ENCODE results near the gene WNT7B.

The WNT7B gene

DNA sequence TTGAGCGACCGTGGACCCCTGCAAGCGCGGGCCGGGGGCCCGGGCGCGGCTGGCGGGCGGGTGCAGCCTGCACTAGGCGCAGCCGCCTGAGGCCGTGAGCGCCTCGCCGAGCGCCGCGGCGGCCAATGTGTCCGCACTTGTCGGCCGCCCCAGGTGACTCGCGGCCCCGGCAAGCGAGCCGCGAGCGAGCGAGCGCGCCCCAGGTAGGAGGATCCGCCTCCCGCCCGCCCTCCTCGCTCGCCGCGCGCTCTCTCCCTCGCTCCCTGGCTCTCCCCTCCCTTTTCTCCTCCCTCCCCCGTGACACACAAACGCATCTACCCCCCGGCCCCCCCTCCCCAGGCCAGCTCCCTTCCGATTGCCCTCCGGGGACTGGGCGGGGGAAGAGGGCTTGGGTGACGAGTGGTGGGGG, at the start of gene WNT7B:
TSS of gene WNT7B (minus strand) at position 160 of the 409 bp plus-strand sequence. CDS start 408 bp downstream, outside the sequence.
- peak; percentile 67 for DNase-seq

DNA sequence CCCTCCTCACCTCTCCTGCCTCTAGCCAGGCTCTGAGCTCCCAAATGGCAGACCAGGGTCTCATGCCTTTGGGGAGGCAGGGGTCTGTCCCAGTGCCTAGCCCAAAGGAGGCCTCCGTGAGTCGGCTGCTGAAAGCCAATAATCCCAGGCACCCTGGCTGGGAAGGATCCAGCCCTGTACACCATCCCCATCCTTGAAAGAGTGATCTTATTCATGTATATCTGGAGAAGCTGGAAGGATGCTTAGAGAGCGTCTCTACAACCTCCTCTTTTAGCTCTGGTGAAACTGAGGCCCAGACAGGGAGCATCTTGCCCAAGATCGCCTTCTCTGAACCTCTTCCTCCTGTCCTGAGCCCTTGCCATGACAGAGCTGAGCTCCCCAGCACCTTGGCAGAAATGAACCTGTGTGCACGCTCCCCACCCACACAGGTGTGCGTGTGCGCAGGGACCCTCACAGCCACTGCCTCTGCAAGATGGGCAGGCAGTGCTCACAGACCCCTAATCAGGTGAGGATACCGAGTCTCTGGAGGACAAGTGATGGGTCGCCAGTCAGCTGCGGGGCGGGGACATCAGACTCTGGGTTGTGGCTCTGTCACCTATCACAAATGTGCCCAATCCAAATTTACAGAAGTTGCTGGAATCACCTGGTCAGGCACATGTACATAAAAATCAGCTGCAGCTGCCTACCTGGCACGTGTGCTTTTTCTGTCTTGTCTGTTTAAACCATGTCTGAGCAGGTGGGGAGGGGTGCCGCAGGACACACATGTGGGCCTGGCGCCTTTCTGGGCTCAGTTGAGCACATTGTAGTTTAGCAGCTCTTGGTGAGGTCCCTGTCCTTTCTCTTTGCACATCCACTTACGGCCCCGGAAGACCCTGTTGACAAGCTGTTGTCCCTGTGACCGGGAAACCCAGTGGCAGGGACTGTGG, 49.3 kb upstream of the WNT7B start:
- DNase-seq, result no peak

DNA sequence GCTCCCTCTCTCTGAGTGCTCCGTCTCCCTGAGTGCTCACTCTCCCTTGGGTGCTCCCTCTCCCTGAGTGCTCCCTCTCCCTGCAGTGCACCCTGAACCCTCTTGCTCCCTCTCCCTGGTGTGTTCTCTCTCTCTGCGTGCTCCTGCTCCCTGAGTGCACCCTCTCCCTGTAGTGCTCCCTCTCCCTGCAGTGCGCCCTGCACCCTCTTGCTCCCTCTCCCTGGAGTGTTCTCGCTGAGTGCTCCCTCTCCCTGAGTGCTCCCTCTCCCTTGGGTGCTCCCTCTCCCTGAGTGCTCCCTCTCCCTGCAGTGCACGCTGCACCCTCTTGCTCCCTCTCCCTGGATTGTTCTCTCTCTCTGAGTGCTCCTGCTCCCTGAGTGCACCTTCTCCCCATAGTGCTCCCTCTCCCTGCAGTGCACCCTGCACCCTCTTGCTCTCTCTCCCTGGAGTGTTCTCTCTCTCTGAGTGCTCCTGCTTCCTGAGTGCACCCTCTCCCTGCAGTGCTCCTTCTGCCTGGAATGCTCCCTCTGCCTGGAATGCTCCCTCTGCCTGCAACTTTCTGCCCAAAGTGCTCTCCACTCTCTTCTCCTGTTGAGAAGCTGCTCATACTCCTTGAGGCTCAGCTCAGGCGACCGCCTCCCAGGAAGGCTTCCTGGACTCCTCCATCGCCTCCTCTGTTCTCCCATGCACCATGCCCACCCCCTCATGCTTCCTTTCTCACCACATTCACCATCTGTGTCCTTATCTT, 48.4 kb upstream of the WNT7B start:
- DNase-seq, result no peak

DNA sequence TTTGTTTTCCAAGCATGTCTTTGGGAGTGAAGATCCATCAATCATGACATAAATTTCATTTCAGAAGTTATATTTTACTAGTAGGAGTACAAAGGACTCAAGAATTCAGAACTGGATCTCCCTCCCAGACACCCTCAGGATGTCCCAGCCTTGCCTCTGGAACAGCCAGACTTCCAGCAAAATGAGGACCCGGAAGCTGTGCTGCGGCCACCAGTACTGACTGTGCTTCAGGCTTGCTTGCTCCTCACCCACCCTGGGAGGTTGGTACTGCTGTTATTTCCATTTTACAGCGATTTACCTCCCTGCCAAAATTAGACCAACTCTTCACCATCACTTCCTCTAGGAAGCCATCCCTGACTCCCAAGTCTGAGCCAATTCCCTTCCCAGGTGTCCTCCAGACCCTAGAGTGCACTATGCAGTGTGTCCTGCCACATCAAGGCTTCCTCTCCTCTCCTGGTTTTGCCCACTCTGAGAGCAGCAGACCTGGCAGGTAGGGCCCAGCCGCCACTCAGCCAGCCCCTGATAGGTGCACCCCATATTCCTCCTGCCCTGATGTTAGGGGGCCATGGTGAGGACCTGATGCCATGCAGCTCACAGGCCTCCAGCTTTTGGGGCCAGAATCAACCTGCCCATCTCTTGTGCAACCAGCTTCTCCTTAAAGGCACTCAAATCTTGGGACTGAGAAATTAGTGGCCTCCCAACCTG, 47.3 kb upstream of the WNT7B start:
- DNase-seq, result no peak

DNA sequence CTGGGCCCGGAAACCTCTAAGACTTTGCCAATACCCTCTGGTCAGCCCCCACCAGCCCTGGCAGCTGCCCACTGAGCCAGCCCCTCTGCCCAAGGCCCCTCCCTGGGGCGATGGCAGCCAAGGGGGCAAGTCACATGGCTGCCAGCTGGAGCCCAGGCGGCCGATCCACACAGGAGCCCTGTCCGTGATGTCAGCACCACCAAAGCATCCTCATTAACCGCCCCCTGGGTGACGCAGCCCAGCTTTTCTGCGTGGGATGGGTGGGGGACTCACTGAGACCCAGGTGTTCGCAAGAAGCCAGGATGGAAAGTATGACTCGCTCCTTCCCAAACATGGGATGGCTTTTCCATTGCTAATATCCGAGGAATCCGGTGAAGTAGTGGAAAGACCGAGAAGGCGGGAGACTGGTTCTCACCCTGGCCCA, 46.6 kb upstream of the WNT7B start:
- DNase-seq, result no peak

DNA sequence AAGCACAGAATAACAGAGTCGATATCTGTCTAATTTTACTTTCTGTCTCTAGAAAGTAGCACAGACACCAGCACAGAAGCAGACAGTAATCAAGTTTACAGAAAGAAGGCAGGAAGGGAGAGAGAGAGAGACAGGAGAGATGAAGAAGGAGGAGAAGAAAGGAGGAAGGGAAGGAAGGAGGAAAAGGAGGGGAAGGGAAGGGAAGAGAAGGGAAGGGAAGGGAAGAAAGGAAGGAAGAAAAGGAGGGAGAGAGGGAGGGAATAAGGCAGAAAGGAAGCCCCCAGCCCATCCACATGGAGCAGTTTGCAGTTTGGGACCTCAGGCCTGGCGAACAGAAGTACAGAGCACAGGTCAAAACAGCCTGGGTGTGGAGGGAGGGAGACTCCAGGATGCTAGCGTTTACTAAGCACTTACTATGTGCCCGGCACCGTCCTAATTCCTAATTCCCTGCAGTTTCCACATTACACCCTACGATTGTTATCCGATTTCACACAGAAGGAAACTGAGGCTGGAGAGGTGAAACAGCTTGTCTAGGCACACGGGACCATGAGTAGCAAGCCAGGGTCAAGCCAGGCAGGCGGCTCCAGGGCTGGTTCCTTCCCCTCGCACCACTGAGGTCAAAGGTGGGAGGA, 46.0 kb upstream of the WNT7B start:
- DNase-seq, result no peak

DNA sequence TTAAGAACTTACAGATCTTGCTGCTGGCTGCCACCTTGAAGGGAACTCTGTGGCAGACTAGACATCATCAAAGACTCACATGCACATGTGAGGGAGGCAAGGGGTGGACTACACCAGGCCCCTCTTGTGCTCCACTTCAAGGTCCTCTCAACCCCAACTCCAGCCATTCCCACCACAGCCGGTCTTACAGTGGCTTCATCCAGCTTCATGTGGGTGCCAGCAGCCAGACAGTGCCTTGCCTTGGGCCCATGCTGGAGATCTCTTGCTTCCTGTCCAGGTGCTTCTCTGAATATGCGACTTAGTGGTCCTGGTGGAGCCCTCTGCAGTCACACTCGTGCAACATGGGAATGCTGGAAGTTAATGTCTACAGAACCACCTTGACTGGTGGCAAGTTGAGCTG, 44.6 kb upstream of the WNT7B start:
- DNase-seq, result no peak

DNA sequence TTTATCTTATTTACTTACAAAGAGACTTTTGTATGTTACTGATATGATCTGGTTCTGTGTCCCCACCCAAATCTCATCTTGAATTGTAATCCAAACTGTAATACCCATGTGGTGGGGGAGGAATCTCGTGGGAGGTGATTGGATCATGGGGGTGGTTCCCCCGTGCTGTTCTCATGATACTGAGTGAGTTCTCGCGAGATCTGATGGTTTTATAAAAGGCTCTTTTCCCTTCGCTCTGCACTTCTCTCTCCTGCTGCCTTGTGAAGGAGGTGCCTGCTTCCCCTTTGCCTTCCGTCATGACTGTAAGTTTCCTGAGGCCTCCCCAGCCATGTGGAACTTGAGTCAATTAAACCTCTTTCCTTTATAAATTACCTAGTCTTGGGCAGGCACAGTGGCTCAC, 42.4 kb upstream of the WNT7B start:
- no peak for DNase-seq

DNA sequence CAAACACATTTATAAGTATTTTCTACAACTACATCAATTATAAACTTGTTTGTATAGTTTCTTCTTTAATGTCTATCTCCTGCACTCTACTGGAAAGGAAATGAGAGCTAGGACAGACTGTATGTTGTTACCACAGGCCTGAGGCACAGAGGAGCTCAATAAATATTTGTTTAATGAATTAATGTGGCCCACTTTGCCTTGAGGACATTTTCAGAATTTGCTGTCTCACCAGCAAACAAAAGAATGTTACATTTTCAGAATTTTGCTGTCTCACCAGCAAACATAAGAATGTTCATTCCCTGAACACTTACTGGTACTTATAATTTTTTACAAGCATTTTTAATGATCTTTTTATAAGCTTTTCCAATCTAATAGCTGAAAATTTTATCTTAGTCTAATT, 41.9 kb upstream of the WNT7B start:
- no peak for DNase-seq

DNA sequence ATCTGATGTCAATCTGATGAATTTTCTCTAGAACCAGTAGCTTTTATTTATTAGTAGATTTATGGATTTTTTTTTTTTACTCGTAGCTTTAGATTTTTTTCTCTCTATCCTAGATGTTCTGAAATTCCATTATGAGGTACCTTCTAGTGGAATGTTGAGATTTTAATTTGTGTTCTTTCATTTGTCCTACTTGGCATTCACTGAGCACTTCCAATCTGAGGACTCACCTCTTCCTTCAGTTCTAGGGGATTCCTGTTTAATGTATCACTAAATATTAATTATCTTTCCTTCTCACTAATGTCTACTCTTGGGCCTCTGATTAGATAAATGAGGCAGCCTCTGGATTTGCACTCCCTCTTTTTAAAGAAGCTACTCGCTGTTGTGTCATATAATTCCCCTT, 40.2 kb upstream of the WNT7B start:
- no peak for DNase-seq

DNA sequence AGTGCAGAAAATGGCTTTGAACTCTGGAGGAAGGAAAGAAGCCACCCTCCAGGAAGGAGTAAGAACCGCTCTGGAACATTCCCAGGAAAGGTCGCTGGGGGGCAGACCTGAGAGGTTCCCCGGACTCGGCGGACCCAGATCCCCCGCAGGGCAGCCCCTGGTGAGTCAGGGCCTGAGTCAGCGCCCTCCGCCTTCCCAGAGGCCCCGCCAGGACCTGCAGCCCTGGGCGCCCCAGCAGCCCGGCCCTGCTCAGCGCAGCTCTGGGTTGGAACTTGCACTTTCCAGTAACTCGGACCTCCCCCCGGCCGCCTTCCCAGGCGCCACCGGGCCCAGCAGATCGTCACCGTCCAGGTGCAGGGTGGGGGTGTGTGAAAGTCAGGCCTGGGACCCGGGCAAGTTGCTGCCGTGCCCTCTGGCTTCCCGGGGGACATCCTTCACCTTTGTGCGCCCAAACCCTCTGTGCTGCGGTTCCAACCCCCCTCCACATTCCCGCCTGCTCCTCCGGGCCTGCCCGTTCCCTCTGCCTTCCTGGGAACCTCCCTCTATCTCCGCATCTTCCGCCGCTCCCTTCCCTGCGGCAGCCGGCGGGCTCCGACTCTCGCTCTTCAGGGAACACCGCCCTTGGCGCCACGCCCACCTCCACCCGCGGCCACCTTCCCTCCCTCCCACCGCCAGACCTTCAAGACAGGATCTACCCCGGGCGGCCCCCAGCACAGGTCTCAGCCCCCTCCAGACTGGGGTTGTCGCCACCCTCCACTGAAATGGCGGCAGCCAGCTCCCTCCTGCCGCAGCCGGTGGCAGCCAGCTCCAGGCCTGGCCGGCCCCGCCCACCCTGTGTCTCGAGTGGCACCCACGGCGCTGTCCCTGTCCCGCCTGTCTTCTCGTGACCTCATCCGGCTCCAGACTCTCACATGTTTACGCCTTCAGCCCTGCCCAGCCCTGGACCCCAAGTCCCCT, 36.8 kb upstream of the WNT7B start:
- peak; percentile 74 for DNase-seq

DNA sequence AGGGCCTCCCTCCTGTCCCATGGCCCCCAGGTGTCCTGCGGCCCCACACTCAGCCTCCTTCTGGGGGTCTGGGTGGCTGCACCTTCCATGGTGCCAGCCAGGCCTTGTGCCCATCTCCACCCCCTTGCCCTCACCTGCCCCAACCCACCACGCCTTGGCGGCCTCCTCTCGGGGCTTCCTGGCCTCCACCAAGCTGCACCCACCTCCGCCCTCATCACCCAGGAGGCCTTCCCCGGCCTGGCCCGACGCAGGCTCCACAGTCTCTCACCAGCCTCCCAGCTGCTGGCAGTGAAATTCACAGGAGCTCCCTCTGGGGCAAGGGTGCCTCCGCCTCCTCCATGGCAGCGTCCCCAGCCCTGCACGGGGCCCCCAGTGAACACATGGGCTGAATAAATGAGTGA, 35.9 kb upstream of the WNT7B start:
- no peak for DNase-seq

DNA sequence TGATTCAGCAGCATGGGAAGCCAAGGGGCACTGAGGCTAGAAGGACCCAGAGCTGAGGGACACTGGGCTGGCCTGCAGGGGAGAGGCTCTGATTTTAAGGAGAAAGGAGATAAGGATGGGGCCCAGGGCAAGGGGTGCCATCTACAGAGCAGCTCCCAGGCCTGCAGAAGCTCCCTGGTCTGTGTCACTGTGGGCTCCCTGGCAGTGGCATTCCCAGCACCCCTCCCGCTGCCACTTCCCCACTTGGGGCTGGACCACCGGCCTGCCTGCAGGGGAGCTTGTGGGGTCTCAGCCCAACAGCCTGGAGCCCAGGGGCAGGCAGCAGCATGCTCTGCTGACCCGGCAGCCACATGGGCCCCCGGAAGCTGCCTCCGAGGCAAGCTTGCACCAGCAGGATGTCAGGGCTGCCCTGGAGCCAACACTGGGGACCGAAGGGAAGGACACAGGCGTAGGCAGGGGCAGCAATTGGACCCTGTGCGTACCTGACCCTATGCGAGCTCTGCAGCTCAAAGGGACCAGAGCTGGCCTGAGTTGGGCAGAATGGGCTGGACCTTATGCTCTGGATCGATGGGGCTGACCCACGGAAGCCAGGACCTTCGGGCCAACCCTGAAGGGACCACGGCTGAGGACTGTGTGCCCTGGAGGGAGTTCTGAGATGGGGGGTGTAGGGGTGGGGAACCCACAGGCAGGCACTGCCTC, 35.4 kb upstream of the WNT7B start:
- no peak for DNase-seq

DNA sequence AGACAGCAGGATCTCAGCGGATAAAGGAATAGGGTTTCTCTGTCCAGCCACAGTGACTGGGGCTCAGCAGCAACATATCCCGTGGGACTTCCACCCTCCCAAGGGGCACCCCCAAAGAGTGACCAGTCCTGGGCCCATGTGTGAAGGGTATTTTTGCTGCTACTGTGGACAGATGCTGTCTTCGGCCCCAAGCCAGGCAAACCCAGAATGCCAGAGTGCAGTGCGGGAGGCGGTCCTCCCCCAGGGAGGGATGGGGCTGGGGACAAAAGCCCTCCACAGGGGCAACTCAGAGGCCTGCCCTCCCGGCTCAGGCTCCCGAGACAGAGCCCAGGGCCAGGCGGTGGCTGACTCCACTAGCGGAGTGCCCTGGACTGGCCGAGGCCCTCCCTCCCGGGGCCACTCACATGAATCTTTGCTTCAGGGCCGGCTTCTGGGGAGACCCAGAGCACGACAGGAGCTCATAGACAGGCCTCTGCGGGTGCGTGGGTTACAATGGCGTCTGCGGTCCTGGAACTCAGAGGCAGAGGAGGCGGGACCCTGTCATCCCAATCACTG, 34.7 kb upstream of the WNT7B start:
- DNase-seq, result no peak

DNA sequence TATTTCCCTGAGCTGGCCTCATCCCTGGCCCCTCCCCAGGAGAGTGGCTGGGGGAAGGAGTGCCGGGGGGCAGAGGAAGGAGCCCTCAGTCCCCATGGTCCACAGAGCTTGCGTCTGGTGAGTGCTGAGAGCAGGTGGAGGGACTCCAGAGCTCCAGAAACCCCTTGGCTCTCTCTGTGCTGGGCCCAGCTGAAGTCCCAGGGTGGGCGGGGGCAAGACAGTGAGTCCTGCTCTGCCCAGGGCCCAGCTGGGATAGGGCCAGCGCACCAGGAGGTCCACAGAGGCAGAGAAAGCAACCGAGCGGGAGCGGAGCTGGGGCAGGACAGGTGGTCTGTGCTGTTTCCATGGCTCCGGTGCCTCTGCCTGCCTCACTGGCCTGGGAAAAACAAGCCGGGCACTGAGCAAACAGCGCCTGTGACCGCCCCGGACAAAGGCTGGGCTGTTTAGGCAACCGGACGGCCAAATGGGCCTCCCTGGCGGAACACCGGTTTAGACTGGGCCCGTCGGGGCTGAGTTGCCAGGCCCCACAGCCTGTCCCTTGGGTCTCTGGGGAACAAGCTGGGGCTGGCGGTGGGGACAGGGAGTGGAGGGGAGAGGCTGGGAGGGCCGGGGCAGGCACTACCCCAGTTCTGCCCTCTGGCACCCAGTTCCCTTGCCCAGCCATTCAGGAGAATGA, 34.1 kb upstream of the WNT7B start:
- DNase-seq, result no peak

DNA sequence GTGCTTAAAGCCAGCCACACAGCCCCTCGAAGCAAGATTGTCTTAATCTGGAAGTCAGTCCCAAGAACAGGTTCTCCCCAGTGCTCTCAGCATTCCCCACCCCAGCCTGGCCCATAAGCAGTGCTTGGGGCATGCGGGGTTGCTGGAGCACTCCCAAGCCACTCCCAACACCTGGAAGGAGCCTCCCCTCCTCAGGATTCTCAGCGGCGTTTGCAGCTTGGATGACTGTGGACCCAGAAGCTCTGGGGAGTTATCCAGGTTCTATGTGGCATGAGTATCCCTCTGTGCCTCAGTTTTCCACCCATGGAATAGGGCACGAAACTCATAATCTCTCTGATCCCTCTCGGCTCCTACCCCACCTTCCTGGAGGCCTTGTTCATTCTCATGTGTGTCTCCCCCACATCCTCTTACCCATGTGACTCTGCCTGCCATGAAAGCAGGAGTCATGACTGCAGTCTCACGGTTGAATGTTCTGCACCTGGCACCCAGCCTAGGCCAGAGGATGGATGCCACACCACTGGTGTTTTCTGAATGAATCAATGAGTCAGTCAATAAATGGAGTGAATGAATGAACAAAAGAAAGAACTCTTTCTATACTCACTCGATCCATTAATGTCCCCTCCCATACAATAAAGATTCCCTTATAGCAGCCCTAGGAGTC, 33.4 kb upstream of the WNT7B start:
- DNase-seq, result no peak

DNA sequence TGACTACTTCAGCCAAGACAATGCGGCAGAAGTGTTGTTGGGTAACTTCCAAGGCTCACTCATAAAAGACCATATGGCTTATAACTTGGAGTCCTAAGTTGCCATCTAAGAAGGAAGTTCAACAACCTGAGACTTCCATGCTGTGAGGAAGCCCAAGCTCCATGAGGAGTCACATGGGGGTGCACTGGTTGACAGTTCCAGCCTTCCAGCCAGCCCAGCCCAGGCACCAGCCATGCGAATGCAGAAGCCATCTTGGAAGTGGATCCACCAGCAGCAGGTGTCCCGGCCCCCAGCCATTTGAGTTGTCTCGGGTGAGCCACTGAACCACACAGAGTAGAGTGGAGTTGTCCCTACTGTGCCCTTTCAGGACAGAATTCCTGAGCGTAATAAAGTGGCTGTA, 32.8 kb upstream of the WNT7B start:
- DNase-seq, result no peak

DNA sequence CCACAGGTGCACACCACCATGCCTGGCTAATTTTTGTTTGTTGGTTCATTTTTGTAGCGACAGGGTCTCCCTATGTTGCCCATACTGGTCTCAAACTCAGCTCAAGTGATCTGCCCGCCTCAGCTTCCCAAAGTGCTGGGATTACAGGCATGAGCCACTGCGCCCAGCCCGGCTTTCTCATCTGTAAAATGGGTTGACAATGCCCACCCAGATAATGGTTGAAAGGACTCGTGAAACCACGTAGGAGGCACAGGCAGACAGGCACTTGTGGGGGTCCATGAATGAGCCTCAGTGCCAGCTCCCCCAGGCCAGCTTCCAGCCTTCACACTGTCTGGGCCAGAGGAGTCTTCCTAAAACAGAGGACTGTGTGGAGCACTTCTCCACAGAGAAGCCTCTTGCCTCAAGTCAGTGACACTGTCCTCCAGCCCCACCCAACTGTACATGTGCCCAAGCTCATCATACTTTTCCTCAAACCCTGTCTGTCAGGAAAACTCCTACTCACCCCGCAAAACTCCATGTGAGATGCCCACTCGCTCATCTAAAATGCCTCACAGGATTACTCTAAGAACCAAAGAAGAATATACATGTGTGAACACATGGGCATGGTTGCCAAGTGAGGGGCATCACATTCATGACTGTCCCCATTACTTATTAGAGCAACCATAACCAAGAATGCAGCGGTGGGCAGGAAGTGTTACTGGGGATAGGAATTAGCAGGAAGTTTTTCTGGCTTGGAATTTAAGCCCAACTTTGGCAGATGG, 32.1 kb upstream of the WNT7B start:
- DNase-seq, result no peak

DNA sequence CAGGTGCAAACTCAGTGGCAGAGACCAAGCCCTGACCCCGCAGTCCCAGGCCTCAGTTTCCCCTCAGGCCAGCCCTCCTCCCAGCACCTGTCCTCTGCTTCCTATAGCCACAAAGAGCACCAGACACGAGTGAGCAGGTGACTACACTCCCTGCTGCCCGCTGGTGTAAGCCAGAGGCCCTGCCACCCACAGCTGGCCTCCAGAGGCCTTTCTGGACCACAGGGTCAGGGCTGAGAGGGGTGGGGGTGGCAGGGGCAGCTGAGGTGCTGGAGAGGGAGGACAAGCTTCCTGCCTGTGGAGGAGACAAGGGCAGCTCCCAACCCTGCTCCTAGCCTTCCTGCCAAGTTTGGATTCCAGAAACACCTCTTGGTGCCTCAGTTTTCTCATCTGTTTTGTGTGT, 31.3 kb upstream of the WNT7B start:
- DNase-seq, result no peak

Measured in NCI-H1105 treated with DMSO at 0.1 percent for 48 hours (cell line).